Gastroesophageal sphincter (tissue), 3 donors: ENCODE measurements around the gene GINS2.

Source experiments
- CTCF ChIP-seq, 4 experiments: fragments of 200-600 bp in 2 of 4; fragments of 450-650 bp in 2 of 4; sonication (generic) in 1 of 4; IDR thresholded peaks; one replicate each; pipeline ENCODE4 v1.5.1; 2017 to 2019; ENCODE audit warnings: antibody characterized with exemption in 4 of 4, mild to moderate bottlenecking in 2 of 4, moderate library complexity in 2 of 4
- EP300 ChIP-seq: sonication (generic); formaldehyde crosslinking; IDR thresholded peaks from one replicate; pipeline ENCODE4 v1.6.1; 2017; ENCODE audit warnings: antibody characterized with exemption, mild to moderate bottlenecking
- POLR2A ChIP-seq, 2 donors: fragments of 450-650 bp; IDR thresholded peaks; one replicate each; pipeline ENCODE4 v1.6.1; 2017; ENCODE audit warnings: antibody characterized with exemption in 2 of 2, mild to moderate bottlenecking in 2 of 2, moderate library complexity in 1 of 2
- POLR2AphosphoS5 ChIP-seq: sonication (generic); formaldehyde crosslinking; IDR thresholded peaks from one replicate; pipeline ENCODE4 v1.6.1; 2017; ENCODE audit warnings: antibody characterized with exemption

GRCh38 chr16:85655216-85656129, 33.3 kb downstream of the GINS2 start:
- TF ChIP-seq POLR2A (IDR thresholded peaks at IDR 0.05) (no peak), CTCF (IDR thresholded peaks at IDR 0.05) (no peak), POLR2AphosphoS5 (no peak), EP300 (no peak)
